Inferior parietal cortex (tissue), 1 donor: ENCODE measurements around the gene LAYN.

Experiments
- DNase-seq: peaks from one replicate; pipeline ENCODE4 v3.0.0-alpha.2; 2016; ENCODE audit errors: extremely low spot score

The LAYN gene

GRCh38 chr11:111596319-111596718 is 55.8 kb downstream of the LAYN start:
- no peak for DNase-seq

- DNase-seq, result no peak
These were observed 57.6 kb downstream of the LAYN start for GRCh38 chr11:111598148-111598547.

GRCh38 chr11:111598559-111598958 is 58.0 kb downstream of the LAYN start:
- peak; percentile 38 for DNase-seq

GRCh38 chr11:111601636-111601978 is 61.1 kb downstream of the LAYN start:
- DNase-seq, result no peak

GRCh38 chr11:111601979-111602864 is 61.7 kb downstream of the LAYN start, which contains the start of gene SIK2:
Gene SIK2, plus strand, starts transcription at chr11:111602449. Its CDS starts 115 bp downstream, at chr11:111602564.
- peak; percentile 90 for DNase-seq

GRCh38 chr11:111602865-111603610 is 62.5 kb downstream of the LAYN start:
- DNase-seq, result peak; percentile 46

- DNase-seq, result peak; percentile 50
These were observed 63.2 kb downstream of the LAYN start for GRCh38 chr11:111603611-111604130.

- DNase-seq, result peak; percentile 89
These were observed 64.0 kb downstream of the LAYN start for GRCh38 chr11:111604392-111605009.

- peak; percentile 41 for DNase-seq
These were observed 65.2 kb downstream of the LAYN start for GRCh38 chr11:111605681-111606080.

- DNase-seq, result no peak
These were observed 66.5 kb downstream of the LAYN start for GRCh38 chr11:111606986-111607385.

- no peak for DNase-seq
These were observed 67.2 kb downstream of the LAYN start for GRCh38 chr11:111607751-111608150.
